RPMI7951 (cell line): ENCODE data around the gene ITIH5. TPM values are rescaled to one million over a fixed set of nuclear protein-coding genes. Genes with fewer than 3 reads are reported as not detected.

Source experiments
- DNase-seq: peaks from one replicate; pipeline ENCODE4 v3.0.0-alpha.2; 2012; ENCODE audit warnings: low read depth
- total RNA-seq: library from RNA; depleted of rRNA; stranded (reverse); fragments of >200 nt; shearing (Covaris generic); gene quantifications from 2 replicates; pipeline ENCODE4 v1.2.3, GENCODE V29; 2014

ITIH5 gene
- total RNA-seq, 1 experiment from 2014 or later: 7.7 TPM

DNA sequence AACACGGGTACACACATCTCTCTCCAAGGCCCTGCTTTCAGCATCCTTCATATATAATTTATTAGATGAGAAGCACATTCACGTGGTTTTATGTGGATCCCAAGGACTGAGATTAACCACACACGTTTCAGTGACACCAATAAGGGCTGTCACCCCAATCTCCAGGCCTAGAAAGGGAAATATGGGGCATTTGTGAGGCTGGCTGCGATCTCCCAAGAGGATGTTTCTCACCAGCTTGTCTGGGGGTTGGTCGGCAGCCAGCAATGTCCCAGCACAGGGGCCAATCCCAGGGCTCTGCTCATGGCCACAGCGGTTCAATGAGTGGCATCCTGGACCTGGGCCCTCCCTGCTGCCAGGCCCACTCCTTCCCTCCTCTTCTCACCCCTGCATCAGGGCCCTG, 115.5 kb downstream of the ITIH5 start:
- no peak for DNase-seq

DNA sequence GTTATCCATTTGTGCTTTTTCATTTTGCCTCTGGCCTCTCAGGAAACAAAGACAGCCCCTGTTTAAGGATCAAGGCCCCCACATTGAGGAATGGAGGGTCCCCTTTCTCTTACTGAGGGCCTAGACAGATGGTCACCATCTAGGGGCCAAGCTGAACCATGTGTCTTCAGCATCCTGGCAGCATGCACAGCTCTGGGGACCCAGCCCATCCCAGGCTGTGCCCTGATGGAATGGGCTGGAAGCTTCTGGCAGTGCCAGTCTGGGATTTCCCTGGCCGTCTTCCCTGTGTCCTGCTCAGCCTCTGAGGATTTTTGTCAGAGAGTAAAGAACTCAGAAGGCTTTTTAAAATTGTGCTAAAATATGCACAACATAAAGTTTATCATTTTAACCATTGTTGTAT, 116.8 kb downstream of the ITIH5 start:
- no peak for DNase-seq

DNA sequence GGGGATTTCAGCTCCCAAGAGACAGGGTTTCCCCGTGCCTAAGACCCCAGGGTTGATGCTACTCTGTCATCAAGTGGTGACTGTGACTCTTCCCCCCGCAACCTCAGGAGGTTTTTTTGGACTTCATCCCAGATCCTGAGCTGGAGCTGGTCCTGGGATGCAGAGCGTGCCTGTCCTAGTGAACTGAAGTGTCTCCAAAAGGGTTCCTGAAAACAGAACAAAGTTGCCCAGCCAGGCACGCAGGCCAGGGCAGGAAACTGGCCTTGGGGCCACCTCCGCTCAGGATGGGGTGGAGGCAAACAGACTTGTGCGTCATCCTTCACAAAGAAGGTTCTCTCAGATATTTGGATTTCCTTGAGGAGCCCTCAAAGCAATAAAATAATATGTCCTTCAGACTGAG, 118.9 kb downstream of the ITIH5 start:
- no peak for DNase-seq

DNA sequence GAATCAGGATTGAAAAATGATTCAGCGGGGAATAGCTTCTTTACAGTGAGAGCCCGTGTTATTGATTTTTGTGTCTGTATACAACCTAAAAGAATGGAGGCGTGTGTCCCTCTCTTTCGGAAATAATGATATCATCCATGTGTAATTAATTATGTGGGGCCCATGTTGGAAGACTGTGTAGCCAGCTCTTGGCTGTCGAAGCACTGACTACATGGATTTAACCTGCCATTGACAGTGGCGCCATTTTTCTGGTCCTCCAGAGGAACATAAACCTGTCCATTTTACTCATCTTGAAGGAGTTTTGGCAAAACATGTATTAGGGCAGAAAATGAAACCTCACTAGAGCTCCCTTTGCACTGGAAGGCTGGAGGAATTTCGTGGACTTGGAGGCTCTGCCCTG, 119.6 kb downstream of the ITIH5 start:
- DNase-seq: no peak

DNA sequence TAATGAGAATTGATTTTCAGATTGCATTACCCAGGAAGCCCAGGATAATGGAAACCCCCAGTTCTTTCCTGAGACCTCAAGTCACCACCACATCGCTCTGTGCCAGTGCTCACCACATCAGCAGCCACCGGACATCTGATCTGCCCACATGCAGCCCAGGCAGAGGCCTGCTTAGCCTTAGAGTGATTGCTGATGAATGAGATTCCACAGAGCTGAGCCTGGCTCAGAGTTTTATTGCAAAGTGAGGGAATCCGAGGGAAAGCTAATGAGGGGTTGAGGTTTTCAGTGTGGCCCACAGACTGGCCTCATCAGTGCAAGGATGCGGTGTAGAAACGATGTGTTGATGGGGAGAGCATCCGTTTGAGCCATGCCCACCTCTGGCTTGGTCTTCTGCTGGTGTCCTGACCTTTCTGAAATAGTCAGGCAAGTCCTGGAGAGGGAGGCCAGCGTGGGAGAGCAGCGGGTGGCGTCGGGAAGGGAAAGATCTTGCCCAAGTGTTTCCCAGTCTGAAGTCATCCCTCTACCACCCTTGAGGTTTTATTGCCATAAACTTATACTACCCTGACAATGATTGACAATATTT, 120.3 kb downstream of the ITIH5 start:
- no peak for DNase-seq

DNA sequence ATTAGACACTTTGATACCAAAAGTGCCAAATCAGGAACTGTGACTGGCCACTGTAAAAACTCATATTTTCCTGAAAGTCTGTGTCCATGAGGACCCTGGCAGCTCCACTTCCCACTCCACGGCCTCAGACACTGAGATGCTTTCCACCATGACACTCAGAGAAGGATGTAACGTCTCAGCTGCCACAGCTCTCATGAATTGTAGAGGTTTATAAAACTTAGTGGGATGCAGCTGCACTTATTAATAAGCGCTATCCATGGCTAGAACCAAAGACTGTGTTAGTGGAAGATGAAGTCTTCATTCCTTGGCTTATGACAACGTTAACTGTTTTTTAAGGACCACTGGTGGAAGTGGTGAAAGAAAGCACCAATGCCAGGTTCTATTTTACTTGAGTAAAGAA, 121.0 kb downstream of the ITIH5 start:
- DNase-seq: no peak

DNA sequence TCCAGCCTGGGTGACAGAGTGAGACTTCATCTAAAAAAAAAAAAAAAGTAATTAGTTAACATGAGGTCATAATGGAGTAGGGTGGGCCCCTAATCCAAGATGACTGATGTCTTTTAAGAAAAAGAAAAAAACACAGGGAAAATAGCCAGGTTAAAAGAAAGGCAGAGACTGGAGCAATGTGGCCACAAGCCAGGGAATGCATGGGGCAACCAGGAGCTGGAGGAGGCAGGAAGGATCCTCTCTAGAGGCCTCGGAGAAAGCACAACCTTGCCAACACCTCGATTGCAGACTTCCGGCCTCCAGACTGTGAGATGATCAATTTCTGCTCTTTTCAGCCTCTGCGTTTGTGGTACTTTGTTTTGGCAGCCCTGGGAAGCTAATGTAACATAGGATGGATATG, 121.5 kb downstream of the ITIH5 start:
- DNase-seq: no peak

DNA sequence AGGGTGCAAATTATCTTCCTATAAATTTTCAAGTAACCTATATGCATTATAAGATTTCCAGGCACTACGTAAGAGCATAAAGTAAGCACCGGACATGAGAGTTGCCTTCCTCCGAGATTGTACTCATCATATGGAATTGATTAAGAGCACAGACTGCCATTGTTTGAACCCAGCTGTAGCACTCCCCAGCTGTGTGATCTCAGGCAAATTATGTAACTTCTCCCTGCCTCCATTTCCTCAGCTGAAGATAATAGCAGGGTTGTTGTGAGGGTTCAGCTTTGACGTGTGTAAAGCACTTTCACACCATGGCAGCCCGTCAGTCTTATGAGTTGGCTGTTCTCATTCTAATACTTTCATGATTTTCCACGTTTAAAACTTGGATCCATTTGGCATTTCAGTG, 122.6 kb downstream of the ITIH5 start:
- DNase-seq: peak; percentile 34

DNA sequence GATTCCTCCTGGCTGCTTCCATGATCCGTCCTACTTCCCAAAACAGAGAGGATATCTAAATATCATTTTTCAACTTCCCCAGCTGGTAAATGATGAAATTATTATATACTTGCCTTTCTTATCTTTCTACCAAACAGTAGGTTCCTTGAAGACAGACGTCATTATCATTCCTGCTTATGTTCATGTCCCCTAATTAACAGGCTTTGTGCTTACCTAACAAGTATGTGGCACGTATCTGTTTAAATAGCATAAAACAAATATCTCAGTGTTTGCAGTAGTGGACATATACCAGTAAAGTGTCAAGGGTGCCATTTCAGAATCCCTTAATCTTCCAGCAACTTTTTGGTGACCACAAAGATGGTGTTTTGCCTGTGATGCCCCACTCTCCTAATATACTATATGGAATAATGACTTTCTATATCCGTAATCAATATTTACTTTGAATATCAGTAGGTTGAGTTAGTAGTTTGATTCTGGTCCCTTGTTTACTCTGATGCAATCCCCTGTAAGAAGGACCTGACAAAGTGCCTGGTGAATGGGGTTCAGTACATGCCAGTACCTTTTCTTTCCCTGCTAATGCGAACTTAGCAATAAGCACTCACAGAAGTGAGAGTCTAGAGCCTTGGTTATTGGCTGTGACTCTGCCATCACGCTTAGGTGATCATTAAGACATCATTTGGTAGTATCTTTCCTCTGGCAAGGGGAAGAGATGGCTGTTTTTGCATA, 124.4 kb downstream of the ITIH5 start:
- DNase-seq: no peak

DNA sequence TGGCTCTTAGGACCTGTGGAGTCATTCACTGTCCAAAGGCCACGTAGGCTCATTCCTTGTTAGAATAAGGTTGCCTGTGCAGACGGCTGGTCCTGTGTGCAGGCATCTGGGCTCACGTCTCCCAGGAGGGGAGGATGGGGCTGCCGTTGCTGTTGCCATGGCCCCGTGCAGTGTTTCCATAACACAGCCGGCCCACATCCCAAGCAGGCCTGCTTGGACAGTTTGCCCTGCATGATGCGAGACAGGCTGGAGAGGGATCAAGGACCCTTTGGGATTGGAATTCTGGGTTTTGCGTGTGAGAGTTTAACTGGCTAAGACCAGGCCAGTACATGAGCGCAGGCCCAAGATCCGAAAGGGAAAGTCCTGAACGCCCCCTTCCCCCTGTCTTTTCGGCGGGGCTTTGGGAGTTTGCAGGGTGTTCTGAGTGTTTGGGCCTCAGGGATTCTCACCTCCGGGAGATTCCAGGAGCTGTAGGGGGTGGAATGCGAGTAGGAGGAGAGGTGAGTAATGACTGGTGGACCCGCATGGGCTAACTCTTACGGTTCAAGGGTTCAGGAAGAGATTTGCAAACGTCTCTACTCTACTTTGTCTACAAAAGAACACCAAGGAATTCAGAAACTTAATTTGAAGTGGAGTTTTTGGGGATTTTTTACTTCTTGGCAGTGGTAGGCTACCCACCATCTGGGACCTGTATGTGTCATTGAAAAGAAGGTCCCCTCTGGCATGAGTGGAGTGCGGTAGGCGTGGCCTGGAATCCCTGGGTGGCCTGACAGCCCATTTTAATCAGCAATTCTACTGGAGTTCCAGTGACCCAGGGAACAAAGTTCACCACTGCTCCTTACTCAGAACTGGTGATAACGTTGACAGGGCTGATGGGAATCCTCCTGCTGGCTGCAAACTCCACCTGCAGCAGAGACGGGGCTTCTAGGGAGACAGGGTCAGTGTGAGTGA, 125.4 kb downstream of the ITIH5 start:
- no peak for DNase-seq

DNA sequence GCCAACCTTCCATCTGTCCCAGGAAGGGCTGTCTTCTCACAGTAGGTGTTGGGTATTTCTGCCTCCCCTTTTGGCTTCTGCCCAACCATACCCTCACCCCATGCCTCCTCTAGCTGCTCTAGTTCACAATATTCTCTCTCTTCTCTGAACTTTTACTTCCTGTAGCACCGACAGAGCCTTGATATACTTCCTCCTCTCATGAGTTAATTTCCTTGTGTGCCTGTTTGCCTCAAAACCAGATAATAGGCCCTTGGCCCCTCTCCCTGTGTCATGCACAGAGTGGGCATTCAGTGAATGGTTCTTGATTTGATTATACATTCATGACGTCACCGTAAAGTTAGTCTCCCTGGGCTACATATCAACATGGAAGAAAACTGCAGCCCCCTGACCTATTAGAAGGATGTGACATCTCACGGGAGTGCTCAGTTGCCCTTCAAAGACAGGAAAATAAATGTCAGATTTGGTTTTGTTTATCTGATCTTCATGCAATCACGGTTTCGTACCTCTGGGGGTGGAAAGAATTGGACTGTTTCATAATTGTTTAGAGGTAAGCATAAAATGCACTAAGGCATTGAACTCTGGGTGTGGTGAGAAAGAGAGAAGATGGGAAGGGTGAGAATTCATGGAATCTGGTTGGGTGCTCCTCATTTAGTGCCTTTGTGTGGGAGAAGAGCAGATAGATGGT, 127.7 kb downstream of the ITIH5 start:
- no peak for DNase-seq

DNA sequence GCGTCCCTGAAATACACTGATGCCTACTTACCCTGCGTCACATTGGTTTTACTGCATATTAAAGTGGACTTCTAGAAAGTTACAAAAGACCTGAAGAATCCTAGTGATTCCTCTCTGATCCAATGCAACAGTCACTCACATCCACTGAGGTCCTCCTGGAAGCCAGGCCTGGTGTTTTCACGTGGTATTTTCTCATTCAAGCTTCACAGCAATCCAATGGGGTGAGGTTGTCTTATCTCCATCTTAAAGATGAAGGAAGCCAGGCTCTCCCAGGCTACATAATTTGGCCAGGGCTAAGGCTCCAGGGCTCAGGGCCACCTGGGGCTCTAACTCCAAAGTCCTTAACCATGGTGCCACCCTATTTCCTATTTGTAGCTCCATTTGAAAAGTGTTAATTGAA, 129.6 kb downstream of the ITIH5 start:
- DNase-seq: no peak

DNA sequence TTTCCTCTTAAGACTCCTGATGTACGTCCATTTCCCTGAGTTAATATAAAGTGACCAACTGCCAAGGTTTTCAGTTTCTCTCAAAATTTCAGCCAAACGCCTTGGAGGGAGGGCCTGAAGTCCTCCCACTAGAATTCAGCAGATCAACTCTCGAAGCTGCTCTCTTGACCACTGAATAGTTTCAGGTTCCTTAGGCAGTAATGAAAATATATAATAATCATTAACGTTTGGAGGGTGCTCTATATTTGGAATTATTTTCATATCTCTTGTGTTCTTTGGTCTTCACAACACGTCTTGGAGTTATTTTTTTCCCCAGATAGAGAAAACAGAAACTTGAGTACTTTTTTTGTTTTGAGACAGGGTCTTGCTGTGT, 132.3 kb downstream of the ITIH5 start:
- no peak for DNase-seq

DNA sequence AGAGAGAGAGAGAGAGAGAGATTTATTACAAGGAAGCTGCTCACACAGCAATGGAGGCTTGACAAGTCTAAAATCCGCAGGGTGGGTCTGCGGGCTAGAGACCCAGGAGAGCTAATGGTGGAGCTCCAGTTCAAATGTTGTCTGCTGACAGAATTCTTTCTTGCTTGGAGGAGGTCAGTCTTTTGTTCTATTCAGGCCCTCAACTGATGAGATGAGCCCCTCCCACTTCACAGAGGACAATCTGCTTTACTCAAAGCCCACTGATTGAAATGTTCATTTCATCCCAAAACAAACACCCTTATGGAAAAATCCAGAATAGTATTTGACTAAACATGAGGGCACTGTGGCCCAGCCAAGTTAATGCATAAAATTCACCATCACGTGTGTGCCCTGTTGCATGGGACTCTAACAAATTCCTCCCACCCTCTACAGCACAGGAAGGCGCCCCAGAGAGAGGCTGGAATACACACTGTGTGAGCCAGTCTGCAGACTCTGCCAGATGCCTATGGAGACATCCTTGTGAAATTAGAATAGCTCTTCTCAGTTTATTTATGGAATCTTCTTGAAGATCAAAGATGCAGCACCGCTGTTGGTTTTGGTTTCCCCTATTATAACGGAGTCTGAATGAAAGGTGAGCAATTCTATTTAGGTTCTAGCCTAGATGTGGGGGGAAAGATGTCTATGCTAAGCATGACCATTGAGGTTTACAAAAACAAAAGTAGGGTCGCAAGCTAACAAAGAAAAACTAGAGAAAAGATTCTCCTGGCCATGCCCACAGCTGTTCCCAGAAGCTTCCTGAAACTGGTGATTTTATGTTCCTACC, 132.9 kb downstream of the ITIH5 start:
- DNase-seq: no peak

DNA sequence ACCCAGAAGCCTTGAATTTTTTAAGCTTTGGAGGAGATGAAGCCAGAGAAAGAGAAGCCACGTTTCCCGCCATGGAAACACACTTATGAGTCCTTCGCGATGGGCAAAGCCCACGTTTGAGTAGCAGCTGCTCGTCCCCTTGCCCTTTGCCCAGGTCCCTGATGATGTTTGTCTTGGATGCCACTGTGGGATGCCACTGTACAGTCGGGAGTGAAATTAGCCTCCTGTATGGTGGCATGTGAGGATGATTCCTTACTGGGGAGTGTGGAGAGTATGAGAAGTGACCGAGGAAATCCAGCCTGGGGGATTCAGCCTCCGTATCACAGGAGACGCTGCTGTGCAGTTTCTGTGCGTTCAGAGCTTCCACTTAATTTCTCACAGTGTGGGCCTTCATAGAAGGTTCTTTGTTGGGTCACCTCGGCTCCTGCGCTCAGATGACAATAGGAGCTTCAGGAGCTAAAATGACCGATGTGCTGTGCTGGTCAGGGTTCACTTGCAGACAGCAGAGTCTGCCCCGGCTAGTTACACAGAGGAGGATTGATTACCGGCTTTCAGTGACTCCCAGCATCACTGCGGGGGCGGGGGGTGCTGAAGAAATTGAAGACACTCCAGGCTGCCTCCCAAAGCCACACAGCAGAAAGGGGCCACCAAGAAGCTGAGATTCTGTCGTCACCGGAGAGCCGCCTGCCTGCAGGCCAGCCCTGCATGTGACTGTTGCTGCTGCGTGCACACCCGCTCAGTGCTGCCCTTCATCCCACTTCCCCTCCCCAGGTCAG, 133.9 kb downstream of the ITIH5 start:
- DNase-seq: no peak

DNA sequence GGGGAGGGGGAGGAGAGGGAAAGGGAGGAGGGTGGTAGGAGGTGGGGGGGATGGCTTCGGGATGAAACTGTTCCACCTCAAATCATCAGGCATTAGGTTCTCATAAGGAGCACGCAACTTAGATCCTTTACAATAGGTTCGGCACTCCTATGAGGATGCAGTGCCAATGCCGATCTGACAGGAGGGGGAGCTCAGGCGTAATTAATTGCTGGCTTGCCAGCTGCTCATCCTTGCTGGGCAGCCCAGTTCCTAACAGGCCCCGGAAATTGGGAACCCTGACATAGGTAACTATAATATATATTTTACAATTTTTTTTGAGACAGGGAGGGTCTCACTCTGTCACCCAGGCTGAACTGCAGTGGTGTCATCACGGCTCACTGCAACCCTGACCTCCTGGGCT, 137.1 kb downstream of the ITIH5 start:
- no peak for DNase-seq

DNA sequence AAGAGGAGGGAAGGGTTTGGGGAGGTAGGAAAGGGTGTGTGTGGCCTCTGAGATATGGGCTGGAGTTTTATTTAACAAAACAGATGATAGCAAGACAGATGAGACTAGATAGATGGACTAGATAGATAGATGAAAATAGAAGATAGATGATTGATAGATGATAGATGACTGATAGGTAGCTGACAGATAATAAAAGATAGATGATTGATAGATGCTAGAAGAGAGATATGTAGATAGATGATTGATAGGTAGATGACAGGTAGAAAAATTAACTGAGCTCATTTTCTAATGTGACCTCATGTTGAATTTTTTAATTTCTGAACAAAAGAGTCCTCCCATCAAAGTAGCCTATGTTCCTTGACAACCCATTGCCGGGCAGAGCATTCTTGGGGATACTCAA, 139.3 kb downstream of the ITIH5 start:
- no peak for DNase-seq

DNA sequence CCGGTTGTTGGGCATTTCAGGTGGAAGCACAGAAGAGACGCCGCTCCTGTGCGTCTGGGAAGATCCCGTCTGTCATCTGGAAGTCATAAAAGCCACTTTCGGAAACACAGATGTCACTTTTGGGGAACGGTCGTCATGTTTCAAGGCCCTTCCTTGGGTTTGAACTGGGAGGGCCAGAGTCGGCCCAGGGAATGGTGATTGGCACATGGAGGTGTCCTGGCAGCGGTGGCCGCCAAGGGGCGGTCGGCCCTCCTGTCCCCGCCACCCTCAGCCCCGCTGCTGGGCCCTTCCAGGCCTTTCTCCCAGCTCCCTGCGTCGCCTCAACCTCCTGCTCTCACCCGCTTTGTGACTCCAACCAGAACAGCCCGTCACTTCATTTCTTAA, 140.8 kb downstream of the ITIH5 start:
- no peak for DNase-seq

DNA sequence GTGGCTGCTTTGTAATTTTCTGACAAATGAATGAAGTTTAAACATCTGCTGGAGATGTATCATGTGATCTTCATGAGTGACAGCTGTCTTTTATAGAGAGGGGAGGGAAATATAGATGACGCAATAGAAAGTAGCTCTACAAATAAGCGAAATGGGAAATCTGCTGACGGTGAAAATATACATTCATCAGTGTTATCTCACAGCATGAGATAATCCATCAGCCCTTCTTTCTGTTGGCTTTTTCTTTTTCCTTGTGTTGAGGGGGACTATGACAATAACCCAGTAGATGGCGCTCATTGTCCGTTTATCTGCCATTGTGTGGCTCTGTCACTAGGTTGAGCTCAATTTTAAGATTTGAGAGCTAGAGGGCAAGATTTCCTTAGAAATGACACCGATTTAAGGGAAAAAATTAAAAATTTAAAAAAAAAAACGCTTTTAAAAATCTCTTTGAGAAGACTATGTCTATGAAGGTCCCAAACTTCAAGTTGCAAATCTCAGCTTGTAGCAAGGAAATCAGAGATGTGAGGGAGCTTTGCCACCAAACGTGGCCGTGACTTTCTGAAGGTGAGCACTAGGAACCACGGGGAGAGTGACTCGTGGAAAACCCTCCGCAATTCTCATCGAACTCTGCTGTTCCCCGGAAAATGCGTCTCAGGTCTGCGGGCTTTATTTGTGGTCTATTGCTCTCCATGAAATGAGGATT, 141.3 kb downstream of the ITIH5 start:
- DNase-seq: peak; percentile 54

DNA sequence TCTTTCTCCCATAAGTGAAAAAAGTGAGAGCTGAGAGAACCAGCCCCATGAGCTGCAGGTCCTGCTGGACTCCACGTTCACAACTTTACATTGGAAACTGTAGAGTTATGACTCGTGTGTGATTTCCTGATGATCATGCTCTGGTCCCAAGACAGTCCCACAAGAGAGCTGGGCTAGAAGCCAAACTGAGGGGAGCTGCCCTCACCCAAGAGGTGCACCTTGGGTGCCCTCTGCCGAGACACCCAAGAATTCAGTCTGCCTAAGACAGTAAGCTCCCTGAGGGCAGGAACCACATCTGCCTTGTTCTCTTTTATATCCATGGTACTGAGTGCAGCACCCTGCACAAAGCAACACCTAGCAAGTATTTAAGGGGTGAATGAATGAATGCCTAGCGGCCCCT, 143.1 kb downstream of the ITIH5 start:
- DNase-seq: no peak
